ENCODE results near the gene ZBTB9.

DNA sequence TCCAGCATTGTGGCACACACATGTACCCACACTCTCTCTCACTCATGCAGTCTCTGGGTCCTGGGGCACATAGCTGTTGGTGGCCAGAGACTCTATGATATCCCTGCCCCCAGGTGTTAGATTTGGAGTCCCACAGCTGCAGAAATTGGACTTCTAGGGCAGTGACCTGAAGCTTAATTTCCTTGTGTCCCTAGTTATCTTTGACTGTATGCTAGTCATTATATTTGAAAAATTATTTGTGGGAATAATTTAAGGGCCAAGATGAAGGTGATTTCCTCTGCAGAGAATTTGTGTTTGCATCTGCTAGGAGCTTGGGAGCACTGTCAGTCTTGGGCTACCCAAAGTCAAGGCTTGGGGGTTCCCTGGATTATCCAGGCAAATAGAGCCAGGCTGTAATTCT lies 50.1 kb downstream of the ZBTB9 start:
- TF ChIP-seq, protein P1, sequence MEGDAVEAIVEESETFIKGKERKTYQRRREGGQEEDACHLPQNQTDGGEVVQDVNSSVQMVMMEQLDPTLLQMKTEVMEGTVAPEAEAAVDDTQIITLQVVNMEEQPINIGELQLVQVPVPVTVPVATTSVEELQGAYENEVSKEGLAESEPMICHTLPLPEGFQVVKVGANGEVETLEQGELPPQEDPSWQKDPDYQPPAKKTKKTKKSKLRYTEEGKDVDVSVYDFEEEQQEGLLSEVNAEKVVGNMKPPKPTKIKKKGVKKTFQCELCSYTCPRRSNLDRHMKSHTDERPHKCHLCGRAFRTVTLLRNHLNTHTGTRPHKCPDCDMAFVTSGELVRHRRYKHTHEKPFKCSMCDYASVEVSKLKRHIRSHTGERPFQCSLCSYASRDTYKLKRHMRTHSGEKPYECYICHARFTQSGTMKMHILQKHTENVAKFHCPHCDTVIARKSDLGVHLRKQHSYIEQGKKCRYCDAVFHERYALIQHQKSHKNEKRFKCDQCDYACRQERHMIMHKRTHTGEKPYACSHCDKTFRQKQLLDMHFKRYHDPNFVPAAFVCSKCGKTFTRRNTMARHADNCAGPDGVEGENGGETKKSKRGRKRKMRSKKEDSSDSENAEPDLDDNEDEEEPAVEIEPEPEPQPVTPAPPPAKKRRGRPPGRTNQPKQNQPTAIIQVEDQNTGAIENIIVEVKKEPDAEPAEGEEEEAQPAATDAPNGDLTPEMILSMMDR (IDR thresholded peaks at IDR 0.05), result no peak
- TF ChIP-seq EP300 (IDR thresholded peaks at IDR 0.05), result no peak
